HepG2 (cell line): ENCODE results near the gene CPB2. TPM values are rescaled to one million over a fixed set of nuclear protein-coding genes. Genes with fewer than 3 reads are reported as not detected.

Source experiments
- HMG20A ChIP-seq: IDR thresholded peaks from 2 replicates; pipeline ENCODE4 v1.6.1; 2016; ENCODE audit warnings: borderline replicate concordance
- NFATC3 ChIP-seq: sonication (generic); formaldehyde crosslinking; IDR thresholded peaks from 2 replicates; pipeline ENCODE4 v1.5.1; 2020; ENCODE audit warnings: mild to moderate bottlenecking, missing genetic modification reagents
- NR2F1 ChIP-seq, 2 experiments: fragments of 450-650 bp in 1 of 2; formaldehyde crosslinking in 1 of 2; IDR thresholded peaks; 2 replicates each; pipeline versions ENCODE4 v1.5.0 to v1.6.1; 2016 to 2020; ENCODE audit warnings: mild to moderate bottlenecking in 1 of 2, missing compliant biosample characterization in 1 of 2, missing genetic modification reagents in 1 of 2, moderate library complexity in 1 of 2
- RAD51 ChIP-seq: fragments of 450-650 bp; IDR thresholded peaks from 2 replicates; pipeline ENCODE4 v1.6.1; 2016; ENCODE audit warnings: borderline replicate concordance
- RFX5 ChIP-seq: IDR thresholded peaks from 2 replicates; pipeline ENCODE4 v1.6.1; 2011; ENCODE audit warnings: low read depth, low read length, improper control_type of control experiment
- SIX1 ChIP-seq: sonication (generic); formaldehyde crosslinking; IDR thresholded peaks from 2 replicates; pipeline ENCODE4 v1.4.0; 2020; ENCODE audit warnings: missing genetic modification reagents, borderline replicate concordance
- SP2 ChIP-seq: sonication (generic); formaldehyde crosslinking; IDR thresholded peaks from 2 replicates; pipeline ENCODE4 v1.5.1; 2020; ENCODE audit warnings: mild to moderate bottlenecking, missing genetic modification reagents
- XRCC5 ChIP-seq: fragments of 200-400 bp; formaldehyde crosslinking; optimal IDR thresholded peaks from 2 replicates; pipeline ENCODE3; 2017; ENCODE audit warnings: mild to moderate bottlenecking, low read length
- ZKSCAN5 ChIP-seq: sonication (generic); formaldehyde crosslinking; IDR thresholded peaks from 2 replicates; pipeline ENCODE4 v1.5.1; 2020; ENCODE audit warnings: mild to moderate bottlenecking, missing genetic modification reagents
- ZMYM4 ChIP-seq: sonication (generic); formaldehyde crosslinking; IDR thresholded peaks from 2 replicates; pipeline ENCODE4 v1.8.1; 2023; ENCODE audit warnings: mild to moderate bottlenecking, missing genetic modification reagents
- ZNF230 ChIP-seq: sonication (generic); formaldehyde crosslinking; IDR thresholded peaks from 2 replicates; pipeline ENCODE4 v1.4.0; 2020; ENCODE audit warnings: mild to moderate bottlenecking, missing genetic modification reagents
- ZNF768 ChIP-seq: sonication (generic); formaldehyde crosslinking; IDR thresholded peaks from 2 replicates; pipeline ENCODE4 v1.4.0; 2020; ENCODE audit warnings: missing genetic modification reagents
- ZSCAN21 ChIP-seq: sonication (generic); formaldehyde crosslinking; IDR thresholded peaks from 2 replicates; pipeline ENCODE4 v1.8.0; 2022; ENCODE audit warnings: mild to moderate bottlenecking, missing genetic modification reagents, moderate library complexity, borderline replicate concordance
- polyA plus RNA-seq, 8 experiments: library from polyadenylated mRNA; depleted of rRNA in 3 of 8; stranded (reverse) in 7 of 8; unstranded in 1 of 8; fragments of >200 nt; fragmentation: Illumina TruSeq in 4 of 8; extraction: Trizol in 4 of 8; gene quantifications; 2 replicates each; pipeline versions ENCODE4 v1.2.1 to v1.2.3, GENCODE V29; 2011 to 2016; ENCODE audit warnings: low read depth in 4 of 8, missing spikeins in 1 of 8, mixed read lengths in 1 of 8; ENCODE audit not compliant: insufficient read depth in 1 of 8
- total RNA-seq, 5 experiments: library from RNA; depleted of rRNA; stranded (reverse); fragments of >200 nt; fragmentation: Illumina TruSeq; extraction: Trizol; gene quantifications; 2 replicates each; pipeline ENCODE4 v1.2.3, GENCODE V29; 2016; ENCODE audit warnings: low read depth in 1 of 5
- TF ChIP-seq, protein P1 (sequence below), 2 experiments: fragments of 450-650 bp in 1 of 2; sonication (generic) in 1 of 2; formaldehyde crosslinking in 1 of 2; IDR thresholded peaks; 2 replicates each; pipeline versions ENCODE4 v1.6.1 to v1.8.0; 2016 to 2022; ENCODE audit warnings: antibody characterized with exemption in 1 of 2, mild to moderate bottlenecking in 1 of 2, missing genetic modification reagents in 1 of 2
- TF ChIP-seq, protein P2 (sequence below): sonication (generic); formaldehyde crosslinking; IDR thresholded peaks from 2 replicates; pipeline ENCODE4 v1.5.0; 2020; ENCODE audit warnings: missing genetic modification reagents
- TF ChIP-seq, protein P3 (sequence below): sonication (generic); formaldehyde crosslinking; IDR thresholded peaks from 2 replicates; pipeline ENCODE4 v1.4.0; 2020; ENCODE audit warnings: missing genetic modification reagents
- TF ChIP-seq, protein P4 (sequence below): sonication (generic); formaldehyde crosslinking; IDR thresholded peaks from 2 replicates; pipeline ENCODE4 v1.5.1; 2020; ENCODE audit warnings: missing genetic modification reagents, mild to moderate bottlenecking, borderline replicate concordance

The CPB2 gene
- total and polyA plus RNA-seq, 2 of the 13 experiments (the other 11 are each of a cell fraction or from before 2014, with no cell fraction given), result 125 to 140 TPM

DNA sequence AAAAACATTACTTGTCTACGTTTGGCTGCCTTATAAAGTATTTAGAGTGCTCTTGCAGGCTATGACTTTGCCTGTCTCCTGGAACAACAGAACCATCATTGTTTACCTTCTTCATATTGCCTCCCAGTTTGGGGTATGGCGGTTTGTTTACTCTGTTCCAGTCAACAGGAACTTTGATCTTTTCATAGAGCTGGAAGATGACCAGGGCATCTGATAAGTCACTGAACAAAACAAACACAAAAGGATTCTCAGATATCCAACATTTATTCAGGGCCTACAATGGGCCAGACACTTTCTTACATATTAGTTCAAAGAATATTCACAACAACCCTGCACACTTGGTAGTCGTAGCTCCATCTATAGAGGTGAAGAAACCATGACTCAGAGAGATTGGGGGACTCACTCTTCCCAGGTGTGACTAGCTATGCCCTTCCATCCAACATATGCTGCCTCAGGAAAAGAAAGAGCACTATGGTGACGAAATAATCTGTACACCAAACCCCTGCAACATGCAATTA is 38.4 kb upstream of the CPB2 start (continued):
- TF ChIP-seq XRCC5, result peak; percentile 18
- TF ChIP-seq NR2F1 (CRISPR knock-in tag; IDR thresholded peaks at IDR 0.05), result peak; percentile 62 to 72
- peak; percentile 96 for TF ChIP-seq HMG20A (CRISPR knock-in tag)
- TF ChIP-seq ZSCAN21 (CRISPR knock-in tag), result 0 out of 2 replicates have a peak, but pooled peaks have one; percentile 25
- TF ChIP-seq, protein P1, sequence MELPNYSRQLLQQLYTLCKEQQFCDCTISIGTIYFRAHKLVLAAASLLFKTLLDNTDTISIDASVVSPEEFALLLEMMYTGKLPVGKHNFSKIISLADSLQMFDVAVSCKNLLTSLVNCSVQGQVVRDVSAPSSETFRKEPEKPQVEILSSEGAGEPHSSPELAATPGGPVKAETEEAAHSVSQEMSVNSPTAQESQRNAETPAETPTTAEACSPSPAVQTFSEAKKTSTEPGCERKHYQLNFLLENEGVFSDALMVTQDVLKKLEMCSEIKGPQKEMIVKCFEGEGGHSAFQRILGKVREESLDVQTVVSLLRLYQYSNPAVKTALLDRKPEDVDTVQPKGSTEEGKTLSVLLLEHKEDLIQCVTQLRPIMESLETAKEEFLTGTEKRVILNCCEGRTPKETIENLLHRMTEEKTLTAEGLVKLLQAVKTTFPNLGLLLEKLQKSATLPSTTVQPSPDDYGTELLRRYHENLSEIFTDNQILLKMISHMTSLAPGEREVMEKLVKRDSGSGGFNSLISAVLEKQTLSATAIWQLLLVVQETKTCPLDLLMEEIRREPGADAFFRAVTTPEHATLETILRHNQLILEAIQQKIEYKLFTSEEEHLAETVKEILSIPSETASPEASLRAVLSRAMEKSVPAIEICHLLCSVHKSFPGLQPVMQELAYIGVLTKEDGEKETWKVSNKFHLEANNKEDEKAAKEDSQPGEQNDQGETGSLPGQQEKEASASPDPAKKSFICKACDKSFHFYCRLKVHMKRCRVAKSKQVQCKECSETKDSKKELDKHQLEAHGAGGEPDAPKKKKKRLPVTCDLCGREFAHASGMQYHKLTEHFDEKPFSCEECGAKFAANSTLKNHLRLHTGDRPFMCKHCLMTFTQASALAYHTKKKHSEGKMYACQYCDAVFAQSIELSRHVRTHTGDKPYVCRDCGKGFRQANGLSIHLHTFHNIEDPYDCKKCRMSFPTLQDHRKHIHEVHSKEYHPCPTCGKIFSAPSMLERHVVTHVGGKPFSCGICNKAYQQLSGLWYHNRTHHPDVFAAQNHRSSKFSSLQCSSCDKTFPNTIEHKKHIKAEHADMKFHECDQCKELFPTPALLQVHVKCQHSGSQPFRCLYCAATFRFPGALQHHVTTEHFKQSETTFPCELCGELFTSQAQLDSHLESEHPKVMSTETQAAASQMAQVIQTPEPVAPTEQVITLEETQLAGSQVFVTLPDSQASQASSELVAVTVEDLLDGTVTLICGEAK (IDR thresholded peaks at IDR 0.05), result no peak
- TF ChIP-seq, protein P1 (CRISPR knock-in tag; IDR thresholded peaks at IDR 0.05), result no peak; the same call in 1 of the 2 replicates
- TF ChIP-seq ZNF230 (CRISPR knock-in tag), result no peak
- no peak for TF ChIP-seq SP2 (CRISPR knock-in tag)
- TF ChIP-seq ZNF768 (CRISPR knock-in tag), result no peak
- TF ChIP-seq, protein P2, sequence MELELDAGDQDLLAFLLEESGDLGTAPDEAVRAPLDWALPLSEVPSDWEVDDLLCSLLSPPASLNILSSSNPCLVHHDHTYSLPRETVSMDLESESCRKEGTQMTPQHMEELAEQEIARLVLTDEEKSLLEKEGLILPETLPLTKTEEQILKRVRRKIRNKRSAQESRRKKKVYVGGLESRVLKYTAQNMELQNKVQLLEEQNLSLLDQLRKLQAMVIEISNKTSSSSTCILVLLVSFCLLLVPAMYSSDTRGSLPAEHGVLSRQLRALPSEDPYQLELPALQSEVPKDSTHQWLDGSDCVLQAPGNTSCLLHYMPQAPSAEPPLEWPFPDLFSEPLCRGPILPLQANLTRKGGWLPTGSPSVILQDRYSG, result no peak
- TF ChIP-seq NFATC3 (CRISPR knock-in tag), result no peak
- no peak for TF ChIP-seq RAD51
- peak; percentile 88 for TF ChIP-seq SIX1 (CRISPR knock-in tag)
- no peak for TF ChIP-seq ZKSCAN5
- TF ChIP-seq, protein P3, sequence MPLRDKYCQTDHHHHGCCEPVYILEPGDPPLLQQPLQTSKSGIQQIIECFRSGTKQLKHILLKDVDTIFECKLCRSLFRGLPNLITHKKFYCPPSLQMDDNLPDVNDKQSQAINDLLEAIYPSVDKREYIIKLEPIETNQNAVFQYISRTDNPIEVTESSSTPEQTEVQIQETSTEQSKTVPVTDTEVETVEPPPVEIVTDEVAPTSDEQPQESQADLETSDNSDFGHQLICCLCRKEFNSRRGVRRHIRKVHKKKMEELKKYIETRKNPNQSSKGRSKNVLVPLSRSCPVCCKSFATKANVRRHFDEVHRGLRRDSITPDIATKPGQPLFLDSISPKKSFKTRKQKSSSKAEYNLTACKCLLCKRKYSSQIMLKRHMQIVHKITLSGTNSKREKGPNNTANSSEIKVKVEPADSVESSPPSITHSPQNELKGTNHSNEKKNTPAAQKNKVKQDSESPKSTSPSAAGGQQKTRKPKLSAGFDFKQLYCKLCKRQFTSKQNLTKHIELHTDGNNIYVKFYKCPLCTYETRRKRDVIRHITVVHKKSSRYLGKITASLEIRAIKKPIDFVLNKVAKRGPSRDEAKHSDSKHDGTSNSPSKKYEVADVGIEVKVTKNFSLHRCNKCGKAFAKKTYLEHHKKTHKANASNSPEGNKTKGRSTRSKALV, result peak; percentile 80; the same call in 1 of the 2 replicates
- TF ChIP-seq, protein P4, sequence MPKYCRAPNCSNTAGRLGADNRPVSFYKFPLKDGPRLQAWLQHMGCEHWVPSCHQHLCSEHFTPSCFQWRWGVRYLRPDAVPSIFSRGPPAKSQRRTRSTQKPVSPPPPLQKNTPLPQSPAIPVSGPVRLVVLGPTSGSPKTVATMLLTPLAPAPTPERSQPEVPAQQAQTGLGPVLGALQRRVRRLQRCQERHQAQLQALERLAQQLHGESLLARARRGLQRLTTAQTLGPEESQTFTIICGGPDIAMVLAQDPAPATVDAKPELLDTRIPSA (CRISPR knock-in tag), result no peak
- TF ChIP-seq RFX5, result no peak
- peak; percentile 69; the same call in 1 of the 2 replicates for TF ChIP-seq ZMYM4 (CRISPR knock-in tag)
